ENCODE measurements around the gene TAS1R2. TPM values are rescaled to one million over a fixed set of nuclear protein-coding genes. Genes with fewer than 3 reads are reported as not detected.

The TAS1R2 gene
- total and polyA plus RNA-seq, 3 donors from 2014 or later = 0.19 TPM; not detected in 2

DNA sequence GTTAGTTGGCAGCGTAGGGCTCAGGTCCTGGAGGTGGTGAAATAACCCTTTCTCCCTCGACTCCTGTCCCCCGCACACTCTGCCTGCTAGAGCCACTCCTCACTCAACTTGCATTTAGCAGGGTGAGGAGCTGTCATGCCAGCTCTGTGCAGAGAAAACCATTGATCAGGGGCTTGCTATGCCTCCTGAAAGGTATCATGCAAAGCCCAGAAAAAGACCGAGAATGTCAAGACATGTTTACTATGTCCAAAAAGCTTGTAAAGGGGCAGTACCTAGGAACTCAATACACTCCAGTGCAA is 24.9 kb upstream of the TAS1R2 start:
- Histone ChIP-seq H3K9me3 (no peaks in the 10 kb centered on the region), H3K36me3 (ENCODE audit: low read depth, missing control alignments) (no peaks in the 10 kb centered on the region), H3K27ac (no peak overlapping the region), H3K27me3 (no peaks in the 10 kb centered on the region), H3K4me1 (peaks cover 9% of the 10 kb centered on the region), H3K4me3 (no peak overlapping the region)
- TF ChIP-seq, protein P1, sequence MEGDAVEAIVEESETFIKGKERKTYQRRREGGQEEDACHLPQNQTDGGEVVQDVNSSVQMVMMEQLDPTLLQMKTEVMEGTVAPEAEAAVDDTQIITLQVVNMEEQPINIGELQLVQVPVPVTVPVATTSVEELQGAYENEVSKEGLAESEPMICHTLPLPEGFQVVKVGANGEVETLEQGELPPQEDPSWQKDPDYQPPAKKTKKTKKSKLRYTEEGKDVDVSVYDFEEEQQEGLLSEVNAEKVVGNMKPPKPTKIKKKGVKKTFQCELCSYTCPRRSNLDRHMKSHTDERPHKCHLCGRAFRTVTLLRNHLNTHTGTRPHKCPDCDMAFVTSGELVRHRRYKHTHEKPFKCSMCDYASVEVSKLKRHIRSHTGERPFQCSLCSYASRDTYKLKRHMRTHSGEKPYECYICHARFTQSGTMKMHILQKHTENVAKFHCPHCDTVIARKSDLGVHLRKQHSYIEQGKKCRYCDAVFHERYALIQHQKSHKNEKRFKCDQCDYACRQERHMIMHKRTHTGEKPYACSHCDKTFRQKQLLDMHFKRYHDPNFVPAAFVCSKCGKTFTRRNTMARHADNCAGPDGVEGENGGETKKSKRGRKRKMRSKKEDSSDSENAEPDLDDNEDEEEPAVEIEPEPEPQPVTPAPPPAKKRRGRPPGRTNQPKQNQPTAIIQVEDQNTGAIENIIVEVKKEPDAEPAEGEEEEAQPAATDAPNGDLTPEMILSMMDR (IDR thresholded peaks at IDR 0.05) = no peak
- no peak for TF ChIP-seq POLR2A (IDR thresholded peaks at IDR 0.05)
- DNase-seq = no peak
- 65 to 72% methylated on average over 4 of the region's 4 CpGs for WGBS, 2 donors
- intact Hi-C loops (cut with DNase I; ENCODE audit: low total_unique reads) = no loop called here

DNA sequence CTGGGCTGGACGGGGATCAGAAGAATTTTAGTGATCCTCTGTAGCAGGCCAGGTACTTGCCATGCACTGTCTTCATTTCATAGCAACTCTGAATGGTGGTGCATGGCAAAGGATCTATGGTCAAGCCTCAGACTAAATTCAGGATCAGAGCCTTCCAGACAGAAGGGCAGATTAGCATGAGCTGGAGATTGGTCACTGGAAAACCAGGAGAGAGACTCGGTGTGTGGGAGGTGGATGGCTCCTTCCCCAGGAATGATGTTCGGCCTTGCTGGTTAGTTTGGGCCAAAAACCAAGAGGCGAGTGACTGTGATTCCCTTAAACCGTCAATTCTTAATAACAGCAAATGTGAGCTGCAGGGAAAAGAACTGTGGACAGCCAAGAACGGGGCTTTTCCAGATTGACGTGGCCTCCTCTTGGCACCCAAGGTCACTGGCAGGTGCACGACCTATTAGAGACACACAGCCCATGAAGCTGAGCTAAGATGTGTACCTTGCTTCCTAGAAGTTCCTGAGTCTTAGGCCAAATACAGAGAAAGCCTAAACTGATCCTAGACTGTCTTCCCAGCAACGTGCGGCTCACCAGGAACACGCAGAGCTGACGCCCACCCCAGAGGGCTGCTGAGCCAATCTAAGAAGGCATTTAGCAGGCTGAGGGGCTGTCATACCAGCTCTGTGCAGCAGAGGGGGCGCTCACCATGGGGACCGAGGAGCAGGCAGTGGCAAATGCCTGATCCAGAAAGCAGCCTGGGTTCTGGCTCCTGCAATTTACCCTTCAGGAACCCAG is 24.4 kb upstream of the TAS1R2 start:
- no peaks in the 10 kb centered on the region for H3K36me3 ChIP-seq (ENCODE audit: low read depth, missing control alignments)
- TF ChIP-seq, protein P1 (IDR thresholded peaks at IDR 0.05) = peak; percentile 68 to 88 (median 81)
- no peak for TF ChIP-seq POLR2A (IDR thresholded peaks at IDR 0.05)
- H3K27ac ChIP-seq = no peak overlapping the region
- no peaks in the 10 kb centered on the region for H3K27me3 ChIP-seq
- peaks cover 9% of the 10 kb centered on the region for H3K4me1 ChIP-seq
- WGBS, 2 donors = 44 to 49% methylated on average over 12 to 14 of the region's 14 CpGs
- intact Hi-C loops (cut with DNase I; ENCODE audit: low total_unique reads) = no loop called here
- DNase-seq = peak; percentile 85
- no peaks in the 10 kb centered on the region for H3K9me3 ChIP-seq
- H3K4me3 ChIP-seq = no peak overlapping the region

DNA sequence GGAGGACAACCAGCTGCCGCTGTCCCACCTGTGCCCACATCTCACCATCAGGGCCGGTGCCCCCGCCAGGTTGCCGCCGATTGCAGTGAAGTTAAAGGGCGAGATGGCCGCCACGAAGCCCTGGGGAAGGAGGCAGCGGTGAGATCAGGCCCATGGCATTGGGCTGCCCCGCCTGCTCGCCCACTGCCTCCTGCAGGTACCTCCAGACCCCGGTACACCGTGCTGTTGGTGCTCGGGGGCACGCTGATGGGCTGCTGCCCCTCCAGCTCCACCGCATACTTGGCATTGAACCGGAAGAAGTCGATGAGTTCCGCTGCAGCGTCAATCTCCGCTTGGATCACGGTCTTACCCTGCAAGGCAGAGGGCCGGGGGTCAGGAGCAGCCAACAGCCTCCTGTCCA is 23.6 kb upstream of the TAS1R2 start:
- peaks cover 9% of the 10 kb centered on the region for H3K4me1 ChIP-seq
- 92 to 99% methylated on average over 19 to 20 of the region's 23 CpGs for WGBS, 2 donors
- no peak overlapping the region for H3K4me3 ChIP-seq
- DNase-seq = no peak
- H3K27ac ChIP-seq = no peak overlapping the region
- H3K9me3 ChIP-seq = no peaks in the 10 kb centered on the region
- no peaks in the 10 kb centered on the region for H3K27me3 ChIP-seq
- TF ChIP-seq, protein P1 (IDR thresholded peaks at IDR 0.05) = no peak
- no peak for TF ChIP-seq POLR2A (IDR thresholded peaks at IDR 0.05)
- H3K36me3 ChIP-seq (ENCODE audit: low read depth, missing control alignments) = no peaks in the 10 kb centered on the region
- intact Hi-C loops (cut with DNase I; ENCODE audit: low total_unique reads) = no loop called here

DNA sequence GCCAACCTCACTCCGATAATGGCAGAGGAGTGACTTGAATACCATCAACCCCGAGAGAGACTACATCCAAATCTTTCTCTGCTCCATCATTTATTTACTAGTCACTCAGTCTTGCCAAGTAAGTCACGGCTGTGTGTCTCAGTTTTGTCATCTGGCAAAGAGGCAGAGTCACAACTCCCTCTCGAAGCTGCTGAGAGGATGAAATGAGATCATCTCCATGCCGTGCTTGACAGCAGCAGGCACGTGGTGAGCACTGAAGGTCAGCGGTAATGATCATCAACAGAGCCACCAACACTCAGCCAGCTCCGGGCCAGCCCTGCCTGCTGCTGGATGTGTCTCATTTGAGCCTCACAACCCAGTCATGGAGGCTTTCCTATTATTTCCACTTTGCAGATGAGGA is 23.0 kb upstream of the TAS1R2 start:
- DNase-seq = peak; percentile 54
- Histone ChIP-seq H3K9me3 (no peaks in the 10 kb centered on the region), H3K36me3 (ENCODE audit: low read depth, missing control alignments) (no peaks in the 10 kb centered on the region), H3K4me3 (no peak overlapping the region), H3K4me1 (peaks cover 9% of the 10 kb centered on the region), H3K27ac (no peak overlapping the region), H3K27me3 (no peaks in the 10 kb centered on the region)
- no peak for TF ChIP-seq POLR2A (IDR thresholded peaks at IDR 0.05)
- TF ChIP-seq, protein P1 (IDR thresholded peaks at IDR 0.05) = no peak
- intact Hi-C loops (cut with DNase I; ENCODE audit: low total_unique reads) = no loop called here
- 59 to 61% methylated on average over 7 to 8 of the region's 8 CpGs for WGBS, 2 donors
